ENCODE data around the gene MRAP.
A peak's percentile ranks its signal among the peaks of the same experiment; 100 is the strongest.

Gene MRAP

GRCh38 chr21:32335601-32336575 is 37.2 kb downstream of the MRAP start:
- no peak overlapping the region for H3K4me3 ChIP-seq (ENCODE audit: low read depth, low read length)
- DNase-seq (ENCODE audit: low read depth) = peak; percentile 63
- TF ChIP-seq CTCF (conservative IDR thresholded peaks at IDR 0.05; ENCODE audit: low read depth, low read length) = no peak

- TF ChIP-seq CTCF (conservative IDR thresholded peaks at IDR 0.05; ENCODE audit: low read depth, low read length) = no peak
- DNase-seq (ENCODE audit: low read depth) = peak; percentile 73
- no peak overlapping the region for H3K4me3 ChIP-seq (ENCODE audit: low read depth, low read length)
Measured at GRCh38 chr21:32336711-32337110, 38.1 kb downstream of the MRAP start.

- H3K4me3 ChIP-seq (ENCODE audit: low read depth, low read length) = no peak overlapping the region
- TF ChIP-seq CTCF (conservative IDR thresholded peaks at IDR 0.05; ENCODE audit: low read depth, low read length) = no peak
- DNase-seq (ENCODE audit: low read depth) = no peak
Measured at GRCh38 chr21:32337206-32337605, 38.6 kb downstream of the MRAP start.

GRCh38 chr21:32338209-32338921 is 39.7 kb downstream of the MRAP start:
- no peak for TF ChIP-seq CTCF (conservative IDR thresholded peaks at IDR 0.05; ENCODE audit: low read depth, low read length)
- H3K4me3 ChIP-seq (ENCODE audit: low read depth, low read length) = no peak overlapping the region
- no peak for DNase-seq (ENCODE audit: low read depth)

- H3K4me3 ChIP-seq (ENCODE audit: low read depth, low read length) = no peak overlapping the region
- TF ChIP-seq CTCF (conservative IDR thresholded peaks at IDR 0.05; ENCODE audit: low read depth, low read length) = no peak
- no peak for DNase-seq (ENCODE audit: low read depth)
Measured at GRCh38 chr21:32340863-32341848, 42.5 kb downstream of the MRAP start.

GRCh38 chr21:32346951-32347350 is 48.3 kb downstream of the MRAP start:
- no peak for TF ChIP-seq CTCF (conservative IDR thresholded peaks at IDR 0.05; ENCODE audit: low read depth, low read length)
- no peak overlapping the region for H3K4me3 ChIP-seq (ENCODE audit: low read depth, low read length)
- no peak for DNase-seq (ENCODE audit: low read depth)

Data from choroid plexus epithelial cell (primary cell).